Heart left ventricle (tissue), 16 donors: ENCODE measurements around the gene EEF1AKMT3. TPM values are rescaled to one million over a fixed set of nuclear protein-coding genes. Genes with fewer than 3 reads are reported as not detected.
A peak's percentile ranks its signal among the peaks of the same experiment; 100 is the strongest.

ENCODE experiments used
- ATAC-seq, 4 donors: fragments of 200-7000 bp; cut with Tn5 transposase; one replicate each; pipeline ENCODE4 v1.9.1; 2020 to 2022; ENCODE audit warnings: moderate library complexity in 4 of 4, mild to moderate bottlenecking in 3 of 4, moderate number of reproducible peaks in 1 of 4
- DNase-seq, 5 donors: peaks; one replicate each; pipeline ENCODE4 v3.0.0-alpha.2; 2020
- H3K27ac ChIP-seq, 12 donors: fragments of 200-600 bp; sonication (generic) in 4 of 12; one replicate each; pipeline versions ENCODE4 v1.5.0 to v1.8.0; 2016 to 2022; ENCODE audit warnings: mild to moderate bottlenecking in 2 of 12
- H3K27me3 ChIP-seq, 9 donors: fragments of 200-600 bp; sonication (generic) in 2 of 9; one replicate each; pipeline versions ENCODE4 v1.5.1 to v1.8.0; 2016 to 2022; ENCODE audit warnings: mild to moderate bottlenecking in 3 of 9
- H3K36me3 ChIP-seq, 9 donors: fragments of 200-600 bp; sonication (generic) in 2 of 9; one replicate each; pipeline versions ENCODE4 v1.5.0 to v1.8.0; 2018 to 2022; ENCODE audit warnings: mild to moderate bottlenecking in 2 of 9
- H3K4me1 ChIP-seq, 12 donors: fragments of 200-600 bp; sonication (generic) in 4 of 12; one replicate each; pipeline versions ENCODE4 v1.5.0 to v1.8.0; 2016 to 2022; ENCODE audit warnings: mild to moderate bottlenecking in 3 of 12
- H3K4me3 ChIP-seq, 12 donors: fragments of 200-600 bp; sonication (generic) in 4 of 12; one replicate each; pipeline versions ENCODE4 v1.5.0 to v1.8.0; 2017 to 2022; ENCODE audit warnings: mild to moderate bottlenecking in 9 of 12, moderate library complexity in 4 of 12
- H3K9me3 ChIP-seq, 12 donors: fragments of 200-600 bp; sonication (generic) in 4 of 12; one replicate each; pipeline versions ENCODE4 v1.5.0 to v1.8.0; 2016 to 2022; ENCODE audit warnings: mild to moderate bottlenecking in 1 of 12
- CTCF ChIP-seq, 12 donors: fragments of 200-600 bp; sonication (generic) in 4 of 12; IDR thresholded peaks; one replicate each; pipeline versions ENCODE4 v1.5.0 to v1.8.0; 2018 to 2022; ENCODE audit warnings: antibody characterized with exemption in 12 of 12, mild to moderate bottlenecking in 5 of 12
- POLR2A ChIP-seq, 2 donors: fragments of 450-650 bp; IDR thresholded peaks; one replicate each; pipeline ENCODE4 v1.6.1; 2017; ENCODE audit warnings: antibody characterized with exemption in 2 of 2, mild to moderate bottlenecking in 2 of 2, moderate library complexity in 2 of 2
- WGBS, 4 donors: extraction: QIAGEN DNeasy Blood & Tissue Kit in 2 of 4; methylation state at CpG; one replicate each; pipeline versions ENCODE4 v1.1.5 to v1.1.7; 2013 to 2018; 5-methylcytosine and 5-hydroxymethylcytosine counted together
- intact Hi-C, 10 donors: fragments of 100-400 bp; cut with DNase I; formaldehyde crosslinking; loops; one replicate each; pipeline versions ENCODE4 v1.11.1 to v1.14.2; 2022
- polyA plus RNA-seq, 2 donors: library from polyadenylated mRNA; stranded (reverse); fragments of 200-250 nt; gene quantifications; one replicate each; pipeline ENCODE4 v1.2.3, GENCODE V29; 2013
- total RNA-seq, 9 donors: library from RNA; depleted of rRNA in 2 of 9; stranded (reverse); fragments of >200 nt in 2 of 9; fragmentation: NEBNext Ultra II Directional in 3 of 9; extraction: Animal tissue kit (Norgen Biotek cat#: 25700) in 3 of 9; gene quantifications; one replicate each; pipeline versions ENCODE4 v1.1.0 to v1.2.4, GENCODE V29; 2016 to 2023
- donor health status: ischemic (EF 13 %, LVEDD 7.1; RV severe dilation, severe dysfunction).
- donor health status: healthy with polysubstance abuse.
- donor health status: DM: no; HTN: yes; CAD: no.
- donor health status: DM: no; HTN: no; CAD: no.
- donor health status: ischemic (EF 25% LVEDD 6.9; RV normal size, moderate dysfunction).
- donor health status: ischemic (EF 25% LVEDD 5.7; RV mildly dilated, moderate dysfunction).
- donor health status: healthy.
- donor health status: DM: yes; HTN: yes; CAD: no.
- donor health status: ischemic (EF 35%, LVEDD 5.7; RV mildly dilated, moderate dysfunction).
- donor health status: nonischemic (EF 11% LVEDD 7.7; RV severe dilation, severe dysfunction).
- donor health status: DM: yes; HTN: yes; CAD: no.
- donor health status: PGD.
- donor health status: ischemic (EF 29% LVEDD 5.4; RV normal size, mild dysfunction).
- donor health status: nonischemic (EF 23%, LVEDD 6.1; RV moderate dilation, normal function).

EEF1AKMT3 gene
- total and polyA plus RNA-seq, 11 donors: 0.84 to 4.5 (median 1.8) TPM

DNA sequence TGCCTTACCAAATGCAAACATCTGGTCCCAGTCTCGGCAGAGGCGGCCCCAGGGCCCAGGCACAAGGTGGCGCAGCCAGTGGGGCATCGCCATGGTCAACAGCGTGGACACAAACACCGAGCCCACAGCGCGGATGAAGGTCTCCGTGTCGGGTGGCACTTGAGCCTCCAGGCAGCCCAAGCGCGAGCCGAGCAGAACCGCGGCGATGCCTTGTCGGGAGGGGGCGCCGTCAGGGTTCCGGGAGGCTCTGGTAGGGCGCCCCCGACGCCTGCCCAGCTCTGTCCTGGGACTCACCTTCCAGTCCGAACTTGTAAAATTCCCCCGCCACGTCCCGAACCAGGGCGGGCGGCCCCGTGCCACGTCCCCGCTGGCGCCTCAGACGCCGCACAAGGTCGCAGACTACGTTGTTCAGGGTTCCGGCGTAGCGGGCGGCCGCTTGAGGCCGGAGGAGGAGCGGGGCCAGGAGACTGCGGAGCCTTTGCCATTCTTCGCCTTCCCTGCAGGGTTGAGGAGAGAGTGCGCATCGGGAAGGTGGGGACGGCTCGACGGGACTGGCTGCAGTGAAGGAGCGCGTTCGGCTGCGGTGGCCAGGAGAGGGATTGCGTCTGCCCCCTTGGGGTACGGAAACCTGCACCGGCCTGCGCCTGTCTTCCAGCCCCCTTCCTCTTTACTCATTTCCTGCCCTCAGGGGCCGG lies 7.3 kb upstream of the EEF1AKMT3 start:
- Histone ChIP-seq H3K36me3 (peaks cover 0 to 18% (median 4%) of the 10 kb centered on the region in 9 donors), H3K9me3 (no peaks in the 10 kb centered on the region), H3K27me3 (peaks cover 9 to 47% (median 37%) of the 10 kb centered on the region in 9 donors), H3K4me1 (peaks cover 10 to 35% (median 25%) of the 10 kb centered on the region in 12 donors), H3K4me3 (peak overlapping the region; percentile 3 to 61 (median 38)), H3K27ac (no peak overlapping the region)
- intact Hi-C loops: no loop called here
- ATAC-seq: peak in 3 of 4 donors; percentile 33 to 57 (median 35)
- peak in 1 of 5 donors; percentile 75 for DNase-seq
- 0 to 2% (median 1%) methylated on average over 4 to 60 of the region's 60 CpGs for WGBS, 4 donors
- TF ChIP-seq CTCF (IDR thresholded peaks at IDR 0.05) (peak in 7 of 12 donors; percentile 7 to 49 (median 31)), POLR2A (IDR thresholded peaks at IDR 0.05) (no peak)

- WGBS, 4 donors: 3 to 7% (median 4%) methylated on average over 35 to 40 of the region's 40 CpGs
- Histone ChIP-seq H3K27ac (no peak overlapping the region), H3K4me1 (peaks cover 10 to 39% (median 27%) of the 10 kb centered on the region in 12 donors), H3K4me3 (peak overlapping the region in 10 of 12 donors; percentile 12 to 61 (median 40)), H3K27me3 (peaks cover 9 to 47% (median 37%) of the 10 kb centered on the region in 9 donors), H3K9me3 (no peaks in the 10 kb centered on the region), H3K36me3 (peaks cover 0 to 24% (median 4%) of the 10 kb centered on the region in 9 donors)
- TF ChIP-seq POLR2A (IDR thresholded peaks at IDR 0.05) (no peak), CTCF (IDR thresholded peaks at IDR 0.05) (no peak)
- intact Hi-C loops: no loop called here
- ATAC-seq: peak in 2 of 4 donors; percentile 10
- DNase-seq: no peak
These were observed 6.5 kb upstream of the EEF1AKMT3 start for GRCh38 chr12:57765698-57766463.

GRCh38 chr12:57766464-57767304 lies 5.7 kb upstream of the EEF1AKMT3 start, which contains the start of gene CYP27B1:
Gene CYP27B1 (minus strand): TSS chr12:57767078. CDS start chr12:57767041, 37 bp downstream.
- intact Hi-C loops: no loop called here
- Histone ChIP-seq H3K4me1 (peaks cover 10 to 46% (median 34%) of the 10 kb centered on the region in 12 donors), H3K9me3 (no peaks in the 10 kb centered on the region), H3K36me3 (peaks cover 0 to 24% (median 4%) of the 10 kb centered on the region in 9 donors), H3K4me3 (peak within 1 kb of the TSS in 10 of 12 donors; percentile 12 to 61 (median 40)), H3K27me3 (peaks cover 9 to 47% (median 37%) of the 10 kb centered on the region in 9 donors), H3K27ac (no peak within 1 kb of the TSS)
- ATAC-seq (peak; percentile 11 to 28 (median 14)), DNase-seq (no peak)
- TF ChIP-seq CTCF (IDR thresholded peaks at IDR 0.05): no peak
- no peak for TF ChIP-seq POLR2A (IDR thresholded peaks at IDR 0.05)
- 2 to 6% (median 5%) methylated on average over 31 to 38 of the region's 38 CpGs for WGBS, 4 donors
